Stimulated activated CD4-positive, alpha-beta T cell treated with anti-CD3 and anti-CD28 coated beads, Interleukin-12 subunit alpha, Interleukin-12 subunit beta, amount 100 ng/mL, for 4 hours (primary cell): Measurements from ENCODE around the gene TTC4.
"Not testable (repeated sequence)": the region's sequence is repeated elsewhere in the genome, so short reads cannot be mapped to it uniquely, and the experiment has no call there.

Experiments used
- DNase-seq: peaks from one replicate; pipeline ENCODE4 v3.0.0-alpha.2; 2020

TTC4 gene

DNA sequence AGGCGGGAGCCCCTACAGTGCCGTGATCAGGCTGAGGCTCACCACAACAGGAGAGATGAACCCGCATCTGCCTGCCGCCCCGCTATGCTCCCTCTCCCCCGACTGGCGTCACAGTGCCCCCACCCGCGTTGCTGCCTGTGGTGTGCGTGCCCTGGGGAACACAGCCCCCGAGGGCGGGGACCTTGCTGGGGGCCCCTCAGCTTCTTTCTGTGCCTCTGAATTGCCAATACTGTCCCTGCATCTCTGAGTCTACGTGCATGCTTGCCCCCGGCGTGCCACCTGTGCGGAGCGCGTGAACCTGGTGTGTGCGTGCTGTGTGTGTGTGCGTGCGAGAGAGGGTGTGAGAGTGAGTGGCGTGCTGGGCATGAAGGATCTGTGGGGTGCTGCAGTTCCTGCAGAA, 38.4 kb downstream of the TTC4 start:
- no peak for DNase-seq

GRCh38 chr1:54754486-54755285, 39.0 kb downstream of the TTC4 start:
- no peak for DNase-seq

DNA sequence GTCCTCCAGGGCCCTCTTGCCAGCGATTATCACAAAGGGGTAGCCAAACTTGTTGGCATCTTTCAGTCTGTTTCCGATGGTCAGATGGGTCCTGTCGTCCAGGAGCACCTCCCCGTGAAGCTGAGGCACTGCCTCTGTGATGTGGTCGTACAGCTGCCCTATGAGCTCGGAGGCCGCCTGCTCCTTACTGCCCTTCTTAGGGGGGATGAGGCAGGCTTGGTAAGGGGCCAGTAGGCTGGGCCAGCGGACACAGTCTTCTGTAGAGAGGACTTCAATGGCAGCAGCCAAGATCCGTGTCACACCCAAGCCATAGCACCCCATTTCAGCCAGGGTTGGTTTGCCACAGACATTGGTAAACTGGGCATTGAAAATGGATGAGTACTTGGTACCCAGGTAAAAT, 42.2 kb downstream of the TTC4 start:
- DNase-seq = no peak

- DNase-seq = no peak
These were observed 43.2 kb downstream of the TTC4 start for GRCh38 chr1:54758678-54759348.

- DNase-seq = peak; percentile 10
These were observed 48.1 kb downstream of the TTC4 start for GRCh38 chr1:54763816-54764132.

DNA sequence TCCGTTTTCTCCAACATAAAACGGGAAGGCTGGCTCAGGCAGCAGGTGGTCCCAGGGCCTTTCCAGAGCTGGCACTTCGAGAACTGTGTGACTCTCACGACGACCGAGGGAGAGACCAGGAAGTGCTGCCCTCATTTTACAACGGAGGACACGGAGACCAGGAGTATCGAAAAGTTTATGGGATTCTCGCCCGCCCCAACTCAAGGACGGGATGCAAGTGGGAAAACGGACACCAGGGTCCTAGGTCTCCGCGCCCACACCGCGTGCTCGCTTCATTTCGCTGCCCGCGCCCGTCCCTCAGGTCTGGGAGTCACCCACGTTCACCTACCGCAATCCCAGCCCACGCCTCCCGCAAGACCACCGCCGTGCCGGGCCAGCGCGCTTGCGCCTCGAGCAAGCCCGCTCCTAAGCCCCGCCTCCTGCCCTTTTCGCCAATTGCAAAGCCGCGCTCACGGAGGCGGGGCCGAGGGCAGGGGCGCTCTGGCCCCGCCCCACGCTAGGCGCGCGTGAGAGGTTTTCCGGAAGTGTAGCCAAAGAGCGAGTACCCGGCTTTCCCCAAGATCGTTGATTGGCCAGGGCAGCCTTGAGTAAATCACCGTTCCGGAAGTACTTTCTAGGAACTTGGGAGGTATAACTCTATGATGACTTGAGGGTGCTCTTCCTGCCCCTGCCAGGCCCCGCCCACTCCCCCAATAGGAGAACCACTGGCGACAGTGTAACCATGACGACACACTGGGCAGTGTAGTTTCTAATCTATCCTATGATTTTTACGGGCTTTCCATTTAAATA, 48.7 kb downstream of the TTC4 start, which contains the start of gene PARS2:
PARS2 (minus strand) TSS at position 391 of the 789 bp plus-strand sequence. CDS start 5,362 bp downstream, outside the sequence.
- peak; percentile 96 for DNase-seq

DNA sequence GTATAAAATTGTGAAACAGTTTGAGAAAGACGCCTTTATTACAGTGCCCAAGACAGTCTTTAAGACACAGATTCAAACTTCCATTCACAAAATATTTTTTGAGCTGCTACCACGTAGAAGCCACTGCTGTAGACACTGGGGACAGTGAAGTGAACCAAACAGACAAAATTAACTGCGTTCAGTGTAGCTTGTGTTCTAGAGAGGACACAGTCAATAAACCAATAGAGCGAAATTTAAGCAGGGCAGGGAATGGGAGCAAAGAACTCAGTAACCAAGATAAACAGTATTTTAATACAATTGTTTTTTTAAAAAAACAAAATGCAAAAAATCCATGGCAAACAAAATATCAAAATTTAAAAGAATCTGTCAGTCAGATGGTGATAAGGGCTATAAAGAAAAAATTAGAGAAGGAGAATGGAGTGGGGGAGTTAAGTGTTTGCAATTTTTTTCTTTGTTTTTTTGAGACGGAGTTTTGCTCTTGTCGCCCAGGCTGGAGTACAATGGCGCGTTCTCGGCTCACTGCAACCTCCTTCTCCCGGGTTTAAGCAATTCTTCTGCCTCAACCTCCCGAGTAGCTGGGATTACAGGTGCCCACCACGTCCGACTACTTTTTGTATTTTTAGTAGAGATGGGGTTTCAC, 49.4 kb downstream of the TTC4 start:
- DNase-seq = no peak

DNA sequence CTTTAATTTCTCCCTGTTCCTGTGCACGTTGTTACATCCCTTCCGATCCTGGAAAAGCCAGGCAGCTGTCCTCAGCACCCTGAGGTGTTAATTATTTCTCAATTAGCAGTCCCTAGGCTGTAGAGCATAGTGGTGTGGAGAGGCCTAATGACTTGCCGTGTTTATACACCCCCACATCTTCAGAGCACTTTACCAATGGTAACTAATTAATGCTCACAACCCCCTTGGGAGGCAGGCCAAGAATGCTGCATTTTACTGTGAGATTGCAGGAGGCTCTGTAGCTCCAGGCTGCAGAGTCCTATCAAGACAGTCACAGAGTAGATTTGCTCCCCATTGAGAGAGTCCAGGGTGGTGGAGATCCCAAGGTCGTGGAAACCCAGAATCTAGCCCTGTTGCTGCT, 51.1 kb downstream of the TTC4 start:
- DNase-seq = no peak

- DNase-seq = no peak
These were observed 51.9 kb downstream of the TTC4 start for GRCh38 chr1:54767526-54767925.

GRCh38 chr1:54768093-54768492, 52.4 kb downstream of the TTC4 start:
- DNase-seq = no peak

DNA sequence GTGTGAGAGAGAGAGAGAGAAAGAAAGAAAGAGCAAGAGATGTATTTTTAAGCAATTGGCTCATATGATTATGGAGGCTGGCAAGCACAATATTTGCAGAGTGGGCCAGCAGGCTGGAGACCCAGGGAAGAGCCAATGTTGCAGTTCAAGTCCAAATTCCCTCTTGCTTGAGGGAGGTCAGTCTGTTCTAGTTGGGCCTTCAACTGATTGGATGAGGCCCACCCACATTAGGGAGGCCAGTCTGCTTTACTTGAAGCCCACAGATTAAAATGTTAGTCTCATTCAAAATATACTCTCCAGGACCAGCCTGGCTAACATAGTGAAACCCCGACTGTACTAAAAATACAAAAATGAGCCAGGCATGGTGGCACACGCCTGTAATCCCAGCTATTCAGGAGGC, 57.3 kb downstream of the TTC4 start:
- no peak for DNase-seq

GRCh38 chr1:54774820-54775498, 59.3 kb downstream of the TTC4 start:
- no peak for DNase-seq

GRCh38 chr1:54775828-54776721, 60.4 kb downstream of the TTC4 start:
- DNase-seq = not testable (repeated sequence)

GRCh38 chr1:54777011-54777410, 61.4 kb downstream of the TTC4 start:
- DNase-seq = no peak

GRCh38 chr1:54777431-54777830, 61.8 kb downstream of the TTC4 start:
- DNase-seq = no peak

DNA sequence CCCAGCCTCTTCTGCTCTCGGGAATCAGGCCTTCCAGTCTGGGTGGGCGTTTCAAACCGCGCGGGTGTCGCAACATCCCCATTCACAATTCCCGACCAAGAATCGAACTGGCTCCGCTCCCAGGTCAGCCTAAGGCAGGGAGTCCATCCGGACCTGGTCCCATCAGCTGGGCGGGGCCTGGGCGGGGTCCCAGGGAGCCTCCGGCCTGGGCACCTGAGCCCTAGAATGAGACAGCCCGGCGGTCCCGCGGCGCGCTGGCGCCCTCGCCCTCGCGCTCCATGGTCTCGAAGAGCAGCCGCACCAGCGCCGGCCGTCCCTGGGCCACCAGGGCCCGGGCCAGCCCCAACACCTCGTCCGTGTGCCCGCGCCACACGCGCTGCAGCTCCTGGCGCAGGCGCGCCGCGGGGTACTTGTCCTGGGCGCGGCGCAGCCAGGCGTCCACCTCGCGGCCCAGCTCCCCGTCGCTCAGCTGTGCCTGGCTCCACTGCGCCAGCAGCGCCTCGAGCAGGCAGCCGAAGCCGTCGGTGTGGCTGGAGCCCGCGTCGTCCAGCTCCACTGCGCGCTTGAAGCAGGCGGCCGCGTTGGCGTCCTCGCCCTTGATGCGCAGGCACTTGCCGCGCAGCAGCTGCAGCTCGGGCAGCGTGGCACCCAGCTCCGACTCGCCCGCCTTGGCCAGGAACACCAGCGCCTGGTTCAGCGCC, 65.5 kb downstream of the TTC4 start:
- DNase-seq = no peak

DNA sequence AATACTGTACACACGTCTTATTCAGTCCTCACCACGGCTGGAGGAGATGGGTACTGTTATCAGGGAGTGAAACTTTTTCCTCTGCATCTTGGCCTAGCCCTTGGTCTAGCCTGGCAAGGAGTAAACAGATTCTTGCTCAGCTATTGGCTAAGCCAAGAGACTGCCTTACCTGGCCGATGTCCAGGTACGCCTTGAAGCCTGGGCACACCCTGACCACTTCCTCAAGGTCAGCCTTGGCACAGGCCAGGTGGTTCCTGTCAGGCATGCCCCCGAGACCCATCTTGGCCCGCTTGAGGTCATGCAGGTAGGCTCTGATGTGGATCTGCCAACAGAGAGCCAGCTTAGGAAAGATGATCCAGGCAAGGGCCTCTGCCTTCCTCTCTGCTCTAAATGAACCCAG, 66.5 kb downstream of the TTC4 start:
- no peak for DNase-seq

DNA sequence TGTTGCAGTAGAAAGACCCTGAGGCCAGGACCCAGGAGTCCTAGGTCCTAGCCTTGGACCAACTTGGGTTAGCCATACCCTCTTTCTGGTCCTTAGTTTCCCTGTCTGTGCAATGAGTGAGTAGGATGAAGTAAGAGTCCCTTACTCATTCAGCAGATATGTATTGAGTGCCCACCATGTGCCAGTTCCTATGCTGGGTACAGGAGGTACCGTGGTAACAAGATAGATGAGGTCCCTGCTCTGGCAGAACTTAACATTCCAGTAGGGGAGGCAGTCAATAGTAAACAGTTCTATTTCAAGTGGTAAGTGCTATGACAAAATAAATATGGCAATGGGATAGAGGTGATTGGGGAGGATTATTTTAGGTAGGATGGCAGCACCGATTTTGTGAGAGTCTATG, 66.9 kb downstream of the TTC4 start:
- DNase-seq = no peak

DNA sequence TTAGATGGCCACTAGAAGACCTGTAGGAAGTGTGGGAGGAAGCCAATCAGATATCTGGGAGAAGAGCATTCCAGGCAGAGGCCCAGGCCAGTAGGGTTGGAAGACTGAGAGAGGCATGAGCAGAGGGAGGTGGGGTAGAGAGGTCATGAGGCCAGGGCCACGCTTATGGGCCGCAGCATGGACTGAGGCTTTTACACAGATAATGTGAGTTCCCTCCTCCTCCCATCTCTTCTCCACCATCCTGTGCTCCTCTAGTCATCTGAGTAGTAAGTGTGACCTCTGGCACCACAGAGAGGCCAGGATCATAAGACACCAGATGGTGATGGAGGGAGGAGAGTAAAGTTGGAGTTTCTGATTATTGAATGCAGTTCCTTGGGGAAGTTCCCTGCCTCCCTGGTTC, 68.4 kb downstream of the TTC4 start:
- no peak for DNase-seq

DNA sequence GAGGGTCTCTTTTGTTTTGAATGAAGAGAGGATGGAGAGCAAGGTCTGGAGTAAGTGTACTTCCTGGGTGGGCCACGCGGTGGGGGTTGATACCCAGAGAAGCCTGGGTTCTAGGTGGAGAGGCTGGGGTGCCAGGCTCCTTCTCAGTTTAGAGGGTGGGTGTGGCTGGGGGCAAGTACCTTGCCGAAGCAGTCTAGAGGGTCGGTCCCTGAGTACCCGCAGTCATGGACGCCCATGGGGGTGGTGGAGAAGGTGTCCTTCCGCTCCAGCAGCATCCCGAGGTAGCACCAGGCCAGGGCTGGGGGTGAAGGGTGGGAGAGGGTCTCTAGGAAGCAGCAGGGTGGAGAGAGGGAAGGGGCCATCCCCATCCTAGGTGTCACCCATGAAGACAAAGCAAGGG, 71.1 kb downstream of the TTC4 start:
- no peak for DNase-seq

DNA sequence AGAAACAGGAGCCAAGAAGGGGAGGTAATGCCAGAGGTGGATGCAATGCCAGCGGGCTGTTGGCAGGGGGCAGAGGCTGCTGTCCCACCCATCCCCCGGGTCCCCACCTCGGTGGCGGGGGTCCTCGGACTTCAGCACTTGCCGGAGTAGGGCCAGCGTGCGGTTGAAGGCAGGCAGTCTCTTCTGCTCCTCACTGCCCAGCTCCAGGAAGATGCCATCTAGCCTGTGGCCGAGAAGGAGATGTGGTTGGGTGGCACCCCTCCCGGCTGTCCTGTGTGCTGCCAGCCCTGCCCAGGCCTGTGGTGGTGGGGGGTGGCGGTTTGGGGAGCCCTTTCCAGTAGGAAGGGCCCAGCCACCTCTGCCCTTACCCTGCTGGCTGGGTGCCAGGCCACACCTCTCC, 71.9 kb downstream of the TTC4 start:
- no peak for DNase-seq
